ENCODE measurements around the gene RP2.

RP2 gene

DNA sequence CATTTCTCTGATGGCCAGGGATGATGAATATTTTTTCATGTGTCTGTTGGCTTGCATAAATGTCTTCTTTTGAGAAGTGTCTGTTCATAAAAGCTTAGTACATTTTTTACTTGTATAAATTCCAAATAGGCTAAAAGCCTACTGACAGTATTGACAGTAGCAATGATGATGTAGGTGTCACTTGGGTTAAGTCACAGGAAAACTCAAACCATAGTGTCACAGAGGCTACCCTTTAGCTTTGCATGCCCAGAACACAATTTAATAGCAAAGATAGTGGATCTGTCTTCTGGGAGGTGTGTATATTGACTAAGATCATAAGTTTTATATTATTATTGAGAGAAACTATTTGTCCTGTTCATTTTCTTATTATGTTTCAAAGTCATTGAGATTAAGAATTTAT lies 8.1 kb downstream of the RP2 start:
- no peak for DNase-seq (ENCODE audit: low read depth)

DNA sequence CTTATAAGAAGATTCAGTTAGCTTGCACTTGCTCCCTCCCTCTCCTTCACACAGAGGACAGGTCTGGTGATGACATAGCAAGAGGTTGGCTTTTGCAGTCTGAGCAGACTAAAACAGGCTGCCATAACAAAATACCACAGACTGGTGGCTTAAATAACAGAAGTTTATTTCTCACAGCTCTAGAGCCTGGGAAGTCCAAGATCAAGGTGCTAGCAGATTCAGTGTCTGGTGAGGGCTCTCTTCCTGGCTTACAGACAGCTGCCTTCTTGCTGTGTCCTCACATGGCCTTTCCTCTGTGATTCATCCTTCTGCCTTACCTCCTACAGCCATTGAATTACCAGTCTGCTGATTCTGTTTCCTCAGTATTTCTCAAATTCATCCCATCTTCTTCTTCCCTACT lies 13.1 kb downstream of the RP2 start:
- DNase-seq (ENCODE audit: low read depth) = no peak

DNA sequence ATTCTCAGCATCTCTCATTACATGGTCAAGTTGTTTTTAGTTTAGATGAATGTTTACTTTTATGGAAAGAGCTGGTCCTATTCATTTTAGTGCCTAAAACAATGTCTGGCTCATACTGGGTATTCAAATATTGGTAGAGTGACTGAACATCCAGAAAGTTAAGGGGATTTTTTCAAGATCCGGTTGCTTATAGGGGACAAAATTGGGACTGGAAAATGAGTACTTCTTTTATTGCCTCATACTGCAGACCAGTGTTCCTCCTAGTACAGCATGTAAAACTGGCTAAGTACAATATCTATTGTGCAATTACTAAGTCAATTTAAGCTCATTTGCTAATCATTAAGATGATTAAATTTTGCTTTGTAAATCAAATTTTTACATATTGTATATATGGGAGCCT lies 13.9 kb downstream of the RP2 start:
- no peak for DNase-seq (ENCODE audit: low read depth)

DNA sequence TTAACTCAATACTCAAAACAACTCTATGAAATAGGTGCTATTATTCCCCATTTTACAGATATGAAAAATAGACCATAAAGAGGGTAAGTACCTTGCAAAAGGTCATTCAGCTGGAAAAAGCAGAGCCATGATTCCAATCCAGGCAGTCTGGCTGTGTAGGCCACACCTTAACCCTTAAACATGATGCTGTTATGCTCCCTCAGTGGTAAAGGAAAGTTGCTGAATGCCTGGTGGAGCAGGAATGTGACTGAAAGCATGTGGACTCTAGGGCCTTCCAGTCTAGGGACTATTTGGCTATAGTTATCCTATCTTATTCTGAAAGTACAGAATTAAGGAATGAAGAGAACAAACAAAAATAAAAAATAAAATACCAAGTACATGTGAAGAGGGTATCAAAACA lies 19.6 kb downstream of the RP2 start:
- no peak for DNase-seq (ENCODE audit: low read depth)

DNA sequence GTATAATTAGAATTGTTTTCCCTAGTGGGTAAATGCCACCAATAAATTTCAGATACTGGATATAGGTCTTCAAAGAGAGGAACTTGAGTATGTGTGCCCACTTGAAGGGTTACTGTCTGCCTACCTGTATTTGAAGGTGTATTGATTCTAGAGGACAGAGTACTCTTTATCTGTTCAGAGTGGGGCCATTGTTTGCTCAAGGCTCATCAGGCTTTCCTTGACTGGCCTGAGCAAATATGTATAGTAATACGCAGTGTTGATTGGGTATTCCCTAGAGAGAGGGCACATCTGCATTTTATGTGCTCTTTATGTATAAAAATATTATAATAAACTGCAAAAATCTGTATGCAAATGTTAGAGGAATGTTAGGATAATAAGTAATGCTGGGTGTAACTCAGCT lies 23.7 kb downstream of the RP2 start:
- DNase-seq (ENCODE audit: low read depth) = no peak

DNA sequence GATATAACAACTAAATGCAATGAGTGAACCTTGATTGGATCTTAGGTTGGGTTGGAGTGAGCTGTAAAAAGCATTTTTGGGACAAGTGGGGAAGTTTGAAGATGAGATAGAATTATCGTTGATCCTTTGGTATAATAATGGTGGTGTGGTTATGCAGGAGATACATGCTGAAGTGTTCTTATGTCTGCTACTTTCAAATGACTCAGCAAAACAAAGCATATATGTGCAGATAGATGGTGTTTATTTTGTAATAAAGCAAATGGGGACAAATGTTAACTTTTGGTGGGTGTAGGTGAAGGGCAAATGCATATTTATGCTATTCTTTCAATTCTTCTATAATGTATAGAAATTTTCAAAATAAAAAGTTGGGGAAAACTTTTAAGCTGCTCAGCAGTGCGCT lies 26.2 kb downstream of the RP2 start:
- no peak for DNase-seq (ENCODE audit: low read depth)

DNA sequence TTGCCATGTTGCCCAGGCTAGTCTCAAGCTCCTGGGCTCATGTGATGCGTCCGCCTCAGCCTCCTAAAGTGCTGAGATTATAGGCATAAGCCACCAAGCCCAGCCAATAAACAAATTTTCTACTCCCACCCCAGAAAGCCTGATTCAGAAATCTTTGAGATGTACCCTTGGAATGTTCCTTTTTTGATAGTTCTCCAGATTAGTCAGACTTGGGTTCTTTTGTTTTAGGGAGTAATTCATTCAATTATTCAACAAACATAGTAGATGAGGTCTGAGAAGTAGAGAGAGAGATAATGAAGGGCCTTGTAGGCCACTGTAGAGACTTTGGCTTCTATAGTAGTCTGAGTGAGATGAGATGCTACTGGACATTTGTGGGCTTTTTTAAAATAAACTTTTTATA lies 27.8 kb downstream of the RP2 start:
- DNase-seq (ENCODE audit: low read depth) = no peak

DNA sequence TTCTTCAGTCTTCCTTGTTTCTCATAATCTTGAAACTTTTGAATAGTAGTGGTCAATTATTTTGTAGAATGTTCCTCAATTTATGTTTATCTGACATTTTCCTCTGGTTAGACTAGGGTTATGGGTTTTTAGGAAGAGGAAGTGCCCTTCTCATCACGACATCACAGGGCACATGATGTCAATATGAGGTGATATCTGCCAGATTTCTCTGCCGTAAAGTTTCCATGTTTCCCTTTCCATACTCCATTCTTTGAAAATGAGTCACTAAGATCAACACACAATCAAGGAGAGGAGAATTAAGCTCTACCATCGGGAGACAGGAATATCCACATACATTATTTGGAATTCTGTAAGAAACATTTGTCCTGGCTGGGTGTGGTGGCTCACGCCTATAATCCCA lies 28.4 kb downstream of the RP2 start:
- no peak for DNase-seq (ENCODE audit: low read depth)

DNA sequence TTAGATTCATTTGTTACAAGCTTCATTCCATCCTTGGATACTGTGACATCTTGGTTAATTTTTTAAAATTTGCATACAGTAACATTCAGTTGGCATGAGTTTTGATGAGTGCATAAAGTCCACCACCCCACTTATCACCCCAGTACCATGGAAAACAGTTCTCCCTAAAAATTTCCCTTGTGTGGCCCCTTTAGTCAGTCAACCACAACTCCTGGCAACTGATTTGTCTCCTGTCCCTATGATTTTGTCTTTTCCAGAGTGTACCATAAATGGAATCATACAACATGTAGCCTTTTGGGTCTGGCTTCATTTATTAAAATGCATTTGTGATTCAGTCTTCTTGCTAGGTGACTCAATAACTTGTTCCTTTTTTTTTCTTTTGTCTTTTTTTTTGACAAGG lies 29.9 kb downstream of the RP2 start:
- no peak for DNase-seq (ENCODE audit: low read depth)

DNA sequence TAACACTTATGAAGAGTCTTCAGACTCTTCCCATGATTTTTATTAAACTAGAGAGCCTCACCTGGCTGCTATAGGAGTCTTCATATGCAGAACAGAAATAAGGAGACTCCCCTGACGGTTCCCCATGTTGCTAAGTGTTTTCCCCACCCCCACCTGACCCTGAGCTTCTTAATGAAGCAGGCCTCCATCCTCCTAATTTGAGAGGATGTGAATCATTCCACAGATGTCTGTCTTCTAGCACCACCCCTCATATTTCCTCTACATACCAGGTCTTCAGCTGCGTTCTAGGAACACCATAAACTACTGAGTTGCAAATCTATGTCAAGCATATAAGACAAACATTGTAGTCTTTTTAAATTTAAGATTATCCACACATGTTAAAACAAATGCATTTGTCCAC lies 36.9 kb downstream of the RP2 start:
- no peak for DNase-seq (ENCODE audit: low read depth)

DNA sequence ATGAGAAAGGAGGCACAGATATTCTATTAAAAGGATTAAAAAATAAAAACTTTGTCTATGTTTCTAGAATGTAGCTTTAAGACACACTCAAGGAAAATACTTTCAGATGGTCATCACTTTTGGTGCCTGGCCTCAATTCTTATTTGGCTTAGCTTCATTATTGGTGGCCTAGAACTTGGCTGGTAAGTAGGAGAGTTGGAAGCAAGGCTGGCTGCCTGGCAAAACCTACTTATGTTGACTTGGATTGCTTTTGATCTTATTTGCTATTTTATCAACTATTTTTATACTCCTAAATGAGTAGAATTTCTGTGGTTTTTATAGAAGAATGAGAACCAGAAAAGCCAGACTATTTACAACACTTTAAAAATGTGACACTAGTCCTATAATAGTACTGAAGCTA lies 40.1 kb downstream of the RP2 start:
- DNase-seq (ENCODE audit: low read depth) = no peak

DNA sequence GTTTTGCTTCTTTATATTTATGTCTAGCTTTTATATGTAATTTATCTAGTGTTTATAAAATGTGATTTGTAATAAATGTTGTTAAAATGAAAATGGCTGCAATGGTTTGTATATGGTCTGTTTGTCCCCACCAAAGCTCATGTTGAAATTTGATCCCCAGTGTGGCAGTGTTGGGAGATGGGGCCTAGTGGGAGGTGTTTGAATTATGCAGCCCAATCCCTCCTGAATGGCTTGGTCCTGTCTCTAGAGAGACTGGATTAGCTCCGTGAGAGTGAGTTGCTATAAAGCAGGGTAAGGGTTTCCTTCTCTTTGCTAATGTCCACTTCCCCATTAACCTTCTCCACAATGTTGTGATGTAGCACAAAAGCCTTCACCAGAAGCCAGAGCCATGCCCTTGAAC lies 45.4 kb downstream of the RP2 start:
- no peak for DNase-seq (ENCODE audit: low read depth)

DNA sequence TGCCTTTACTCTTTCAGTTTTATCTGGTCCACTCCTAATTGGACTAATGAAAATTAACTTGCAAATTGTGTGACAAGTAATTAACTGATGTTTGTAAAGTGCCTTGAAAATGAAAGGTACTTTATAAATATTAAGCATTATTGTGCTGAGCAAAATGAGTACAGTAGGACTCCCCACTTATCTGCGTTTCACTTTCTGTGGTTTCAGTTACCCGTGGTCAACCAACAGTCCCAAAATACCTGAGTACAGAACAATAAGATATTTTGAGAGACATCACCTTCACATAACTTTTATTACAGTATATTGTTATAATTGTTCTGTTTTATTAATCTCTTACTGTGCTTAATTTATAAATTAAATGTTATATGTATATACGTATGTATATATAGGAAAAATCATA lies 48.0 kb downstream of the RP2 start:
- DNase-seq (ENCODE audit: low read depth) = no peak

DNA sequence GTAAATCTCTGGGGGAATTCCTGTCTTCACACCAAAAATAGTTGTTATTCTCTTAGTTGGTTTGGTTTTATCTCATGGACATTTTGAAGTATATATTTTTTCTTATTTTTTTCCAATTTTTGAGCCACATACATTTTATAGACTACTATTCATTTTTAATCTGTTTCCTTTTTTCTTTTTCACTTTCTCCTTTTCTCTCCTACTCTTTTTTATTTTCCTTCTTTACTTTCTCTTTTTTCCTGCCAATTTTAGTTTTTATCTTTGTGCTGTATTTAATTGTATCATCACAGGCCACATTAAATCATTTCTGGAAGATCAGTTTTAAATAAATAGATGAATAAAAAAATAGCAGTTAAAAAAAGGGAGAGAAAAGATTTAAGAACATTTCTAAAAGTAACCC lies 61.4 kb downstream of the RP2 start:
- no peak for DNase-seq (ENCODE audit: low read depth)

DNA sequence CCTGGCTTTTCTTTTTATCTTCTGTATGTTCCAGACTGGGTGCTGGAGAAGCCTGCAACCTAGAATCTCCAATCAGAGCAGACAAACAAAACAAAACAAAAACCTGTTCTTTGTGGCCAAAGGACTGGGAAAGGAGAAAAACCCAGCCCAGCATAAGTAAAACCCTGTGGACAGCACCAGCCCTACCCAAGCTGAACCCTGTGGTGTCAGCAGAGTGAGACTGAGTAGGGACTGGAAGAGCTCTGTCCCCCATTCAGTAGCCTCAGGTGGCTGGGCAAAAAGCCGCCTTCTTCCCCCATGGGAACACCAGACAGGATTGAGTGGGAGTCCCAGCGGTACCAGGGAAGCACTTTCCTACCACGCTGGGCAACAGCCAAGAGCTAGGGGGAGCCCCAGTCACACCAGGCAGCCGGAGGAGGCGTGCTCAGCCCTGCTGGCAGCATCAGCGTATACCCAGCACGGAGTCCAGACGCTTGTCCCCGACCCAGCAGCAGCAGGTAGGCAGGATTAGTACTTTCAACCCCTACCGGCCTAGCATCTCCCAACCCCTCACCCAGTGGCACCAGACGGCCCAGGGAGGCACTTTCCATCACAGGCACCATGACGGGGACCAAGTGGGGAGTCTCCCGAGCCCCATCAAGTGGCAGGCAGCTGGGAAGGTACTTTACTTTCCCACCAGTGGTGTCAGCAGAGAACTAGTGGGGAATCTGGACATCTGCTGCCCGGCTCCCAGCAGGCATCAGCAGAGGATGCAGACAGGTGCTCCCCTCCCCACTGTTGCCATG lies 66.8 kb downstream of the RP2 start:
- DNase-seq (ENCODE audit: low read depth) = no peak

DNA sequence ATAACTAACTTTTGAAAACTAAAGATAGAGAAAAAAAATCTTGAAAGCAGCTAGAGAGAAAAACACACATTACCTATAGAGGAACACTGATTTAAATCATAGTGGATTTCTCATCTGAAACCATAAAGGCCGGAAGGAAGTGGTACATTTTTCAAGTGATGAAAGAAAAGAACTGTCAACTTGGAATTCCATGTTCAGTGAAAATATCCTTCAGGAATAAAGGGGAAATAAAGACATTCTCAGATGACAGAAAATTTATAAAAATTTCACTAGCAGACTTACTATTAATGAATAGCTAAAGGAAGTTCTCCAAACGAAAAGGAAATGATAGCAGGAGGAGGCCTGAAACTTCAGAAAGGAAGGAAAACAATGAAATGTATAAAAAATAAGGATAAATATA lies 67.8 kb downstream of the RP2 start:
- DNase-seq (ENCODE audit: low read depth) = no peak

DNA sequence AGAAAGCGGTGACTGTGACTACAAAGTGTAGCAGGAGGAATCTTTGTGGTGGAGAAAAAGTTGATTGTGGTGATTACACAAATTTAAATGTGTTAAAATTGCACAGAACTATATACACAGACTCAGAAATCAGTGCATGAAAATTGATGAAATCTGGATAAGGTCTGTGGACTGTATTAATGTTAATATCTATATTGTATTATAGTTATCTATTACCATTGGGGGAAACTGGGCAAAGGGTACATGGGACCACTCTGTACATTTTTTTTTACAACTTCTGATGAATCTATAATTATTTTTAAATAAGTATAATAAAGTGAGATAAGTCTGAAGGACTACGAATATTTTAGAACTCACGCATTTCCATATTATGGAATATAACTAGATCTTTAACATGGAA lies 73.6 kb downstream of the RP2 start:
- DNase-seq (ENCODE audit: low read depth) = no peak

DNA sequence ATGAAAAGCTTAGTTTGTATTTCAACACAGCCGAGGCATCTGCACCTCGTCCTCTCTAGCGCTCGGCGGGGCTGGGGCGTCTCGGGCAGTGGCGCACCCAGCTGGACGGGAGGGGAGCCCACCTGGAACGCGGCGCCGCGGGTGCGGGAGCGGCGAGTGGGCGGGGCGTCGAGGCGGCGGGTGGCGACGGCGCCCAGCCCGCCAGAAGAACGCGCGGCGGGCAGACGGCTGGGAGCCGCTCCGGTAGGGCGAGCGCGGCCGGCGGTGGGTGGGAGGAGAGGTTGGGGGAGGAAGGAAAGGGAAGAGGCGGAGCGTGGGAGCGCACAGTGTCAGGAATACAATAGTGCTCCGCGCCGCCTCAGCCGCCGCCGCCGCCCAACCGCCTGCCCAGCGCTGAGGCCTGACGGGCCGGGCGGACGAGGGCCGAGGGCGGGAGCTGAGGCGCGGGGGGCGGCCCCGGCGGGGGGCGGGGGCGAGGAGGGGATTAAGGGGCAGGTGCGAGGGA lies 75.3 kb downstream of the RP2 start, which contains the start of gene JADE3:
JADE3 (plus strand) TSS at position 324 of the 505 bp plus-strand sequence. CDS start 72,474 bp downstream, outside the sequence.
- DNase-seq (ENCODE audit: low read depth) = no peak

DNA sequence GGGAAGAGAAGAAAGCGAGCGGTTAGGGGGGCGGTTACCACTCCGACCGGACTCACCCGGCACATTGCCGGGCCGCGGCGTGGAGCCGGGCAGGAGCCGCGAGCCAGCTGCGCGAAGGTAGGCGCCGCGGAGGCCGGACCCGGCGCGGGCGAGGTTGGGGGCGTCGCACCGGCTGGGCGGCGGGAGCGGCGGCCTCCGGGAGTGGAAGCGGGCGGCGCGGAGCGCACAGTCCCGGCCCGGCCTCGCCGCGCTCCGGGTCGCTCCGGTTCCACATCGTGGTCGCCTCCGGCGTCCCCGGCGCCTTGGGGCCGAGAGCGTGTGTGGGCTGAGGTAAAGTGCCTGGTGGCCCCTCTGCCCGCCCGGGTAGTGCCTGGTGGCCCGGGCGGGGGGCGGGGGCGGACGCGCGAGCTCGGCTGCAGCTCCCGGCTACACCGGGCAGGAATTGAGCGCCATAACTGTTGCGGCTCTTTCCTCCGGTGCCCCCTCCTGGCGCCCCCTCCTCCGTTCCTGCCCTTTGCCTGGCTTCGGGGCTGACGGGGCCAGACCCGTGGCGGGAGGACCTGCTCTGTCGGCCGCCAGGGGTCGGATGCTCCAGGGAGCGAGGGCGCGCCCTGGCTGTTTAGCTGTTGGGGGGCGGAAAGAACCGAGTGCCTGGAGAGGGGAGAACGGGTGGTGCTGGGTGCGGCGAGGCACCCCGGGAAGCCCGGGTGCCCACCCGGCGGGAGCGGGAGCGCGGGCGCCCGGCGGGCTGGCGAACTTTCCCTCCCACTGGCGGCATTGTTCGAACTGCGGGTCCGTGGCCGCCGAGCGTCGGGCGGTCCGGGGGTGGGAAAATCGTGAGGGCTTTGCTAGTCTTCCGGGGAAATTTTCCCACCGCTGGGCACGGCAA lies 76.0 kb downstream of the RP2 start:
- DNase-seq (ENCODE audit: low read depth) = no peak

DNA sequence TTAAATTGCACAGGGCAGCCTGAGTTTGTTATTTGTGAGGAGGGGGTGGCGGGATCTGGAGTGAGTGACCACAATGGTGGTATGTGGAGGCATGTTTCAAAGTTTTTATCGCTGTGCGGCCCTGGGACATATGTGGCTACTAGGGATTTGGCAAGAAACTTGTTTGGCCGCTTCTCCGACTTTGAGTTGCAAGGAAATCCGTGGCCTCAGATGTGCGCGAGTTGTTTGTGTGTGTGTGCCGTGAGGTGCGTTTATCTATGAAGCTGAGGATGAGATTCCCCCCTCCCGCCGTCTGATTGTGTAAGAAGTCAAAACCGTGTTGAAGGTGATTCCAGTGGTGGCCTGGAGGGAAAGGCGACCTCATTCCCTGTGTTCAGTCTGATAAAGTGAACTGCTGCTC lies 76.8 kb downstream of the RP2 start:
- no peak for DNase-seq (ENCODE audit: low read depth)

DNA sequence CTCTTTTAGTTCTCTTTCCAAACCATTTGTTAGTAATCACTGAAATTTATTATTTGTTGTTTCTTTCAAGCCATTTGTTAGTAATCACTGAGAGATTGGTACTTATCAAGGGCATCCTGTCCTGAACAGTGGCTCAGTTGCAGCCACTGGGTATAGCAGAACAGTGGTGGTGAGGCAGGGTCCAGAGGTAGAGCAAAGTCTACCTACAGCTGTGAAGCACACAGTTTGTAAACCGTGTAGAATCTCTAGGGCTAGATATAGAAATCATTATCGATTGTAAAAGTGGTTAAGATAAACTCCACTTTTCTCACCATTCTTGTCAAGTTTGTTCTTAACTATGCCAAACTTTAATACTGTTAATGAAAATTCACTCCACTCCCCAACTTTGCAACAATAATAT lies 79.4 kb downstream of the RP2 start:
- DNase-seq (ENCODE audit: low read depth) = no peak

DNA sequence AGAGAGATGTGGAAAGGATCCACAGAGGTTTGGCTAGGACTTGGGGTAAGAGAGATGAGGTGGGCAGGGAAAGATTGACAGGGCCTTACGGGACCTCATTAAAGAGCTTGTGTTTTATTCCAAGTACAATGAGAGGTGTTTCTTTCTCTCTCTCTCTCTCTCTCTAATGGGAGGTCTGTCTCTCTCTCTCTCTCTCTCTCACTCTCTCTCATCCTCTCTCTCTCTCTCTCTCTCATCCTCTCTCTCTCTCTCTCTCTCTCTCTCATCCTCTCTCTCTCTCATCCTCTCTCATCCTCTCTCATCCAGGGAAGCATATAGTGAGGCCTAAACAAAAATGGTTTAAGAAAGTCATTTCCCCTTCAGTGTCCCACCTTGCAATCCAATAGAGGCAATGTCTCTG lies 80.8 kb downstream of the RP2 start:
- no peak for DNase-seq (ENCODE audit: low read depth)

DNA sequence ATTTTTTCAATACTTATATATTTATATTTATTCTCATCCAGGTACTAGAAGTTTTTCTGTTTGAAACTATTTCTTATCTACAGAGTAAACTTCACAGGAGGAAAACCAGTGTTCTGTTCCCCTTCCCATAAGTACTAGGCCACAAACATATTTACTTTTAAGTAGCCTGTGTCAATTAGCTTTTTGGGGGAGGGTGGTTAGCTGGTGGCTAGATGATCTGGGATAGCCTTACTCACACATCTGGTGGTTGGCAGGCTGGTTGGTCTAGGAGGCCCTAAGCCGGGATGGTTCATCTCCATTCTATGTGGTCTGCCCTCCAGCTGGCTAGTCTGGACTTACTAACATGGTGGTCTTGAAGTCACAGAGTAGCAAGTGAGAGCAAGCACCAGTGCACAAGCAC lies 81.6 kb downstream of the RP2 start:
- DNase-seq (ENCODE audit: low read depth) = no peak

All from stimulated activated CD8-positive, alpha-beta memory T cell treated with anti-CD3 and anti-CD28 coated beads, Interleukin-7, amount 100 ng/mL, for 24 hours (primary cell).